Breast epithelium (tissue), 4 donors: ENCODE measurements around the gene SPART. TPM values are rescaled to one million over a fixed set of nuclear protein-coding genes. Genes with fewer than 3 reads are reported as not detected.

Experiments used
- DNase-seq, 2 donors: peaks; one replicate each; pipeline ENCODE4 v3.0.0-alpha.2; 2019; ENCODE audit warnings: low spot score in 2 of 2
- H3K27ac ChIP-seq, 2 donors: fragments of 200-600 bp; sonication (generic) in 1 of 2; one replicate each; pipeline ENCODE4 v1.5.1; 2016 to 2019; ENCODE audit warnings: mild to moderate bottlenecking in 1 of 2
- H3K27me3 ChIP-seq, 2 donors: fragments of 200-600 bp; sonication (generic) in 1 of 2; one replicate each; pipeline versions ENCODE4 v1.5.1 to v1.6.0; 2017 to 2019; ENCODE audit warnings: control low read depth in 1 of 2, mild to moderate bottlenecking in 1 of 2
- H3K36me3 ChIP-seq: fragments of 200-600 bp; one replicate; pipeline ENCODE4 v1.5.1; 2019
- H3K4me1 ChIP-seq, 2 donors: fragments of 200-600 bp; sonication (generic); one replicate each; pipeline ENCODE4 v1.5.1; 2016 to 2019; ENCODE audit warnings: control low read depth in 1 of 2
- H3K4me3 ChIP-seq, 3 donors: fragments of 200-600 bp; sonication (generic); 1 replicate in 2 of 3; 2 replicates in 1 of 3; pipeline ENCODE4 v1.5.1; 2016 to 2019; ENCODE audit warnings: mild to moderate bottlenecking in 3 of 3, moderate library complexity in 2 of 3
- H3K9me3 ChIP-seq, 2 donors: fragments of 200-600 bp; sonication (generic) in 1 of 2; one replicate each; pipeline ENCODE4 v1.5.1; 2016 to 2019; ENCODE audit warnings: control low read depth in 1 of 2
- CTCF ChIP-seq, 3 donors: fragments of 450-650 bp; IDR thresholded peaks; one replicate each; pipeline ENCODE4 v1.5.1; 2016 to 2017; ENCODE audit warnings: antibody characterized with exemption in 3 of 3, mild to moderate bottlenecking in 3 of 3, moderate library complexity in 3 of 3
- POLR2A ChIP-seq: fragments of 450-650 bp; IDR thresholded peaks from one replicate; pipeline ENCODE4 v1.6.1; 2016; ENCODE audit warnings: antibody characterized with exemption, mild to moderate bottlenecking, moderate library complexity
- POLR2AphosphoS5 ChIP-seq, 3 donors: sonication (generic); formaldehyde crosslinking; IDR thresholded peaks; one replicate each; pipeline ENCODE4 v1.6.1; 2017; ENCODE audit warnings: antibody characterized with exemption in 3 of 3
- intact Hi-C: fragments of 100-400 bp; cut with DNase I; formaldehyde crosslinking; loops from one replicate; pipeline ENCODE4 v1.15.1; 2023; ENCODE audit warnings: low total_unique reads
- total RNA-seq, 3 donors: library from RNA; depleted of rRNA; stranded (reverse); fragments of >200 nt; gene quantifications; one replicate each; pipeline ENCODE4 v1.1.0, GENCODE V29; 2016

Gene SPART
- total RNA-seq, 3 donors from 2014 or later: 79.6 to 111 (median 105) TPM

GRCh38 chr13:36374063-36374462, 27.9 kb upstream of the SPART start:
- no peak for DNase-seq
- no peak overlapping the region for H3K4me3 ChIP-seq
- no peak overlapping the region for H3K27ac ChIP-seq
- no peaks in the 10 kb centered on the region for H3K9me3 ChIP-seq
- intact Hi-C loops: no loop called here
- no peaks in the 10 kb centered on the region for H3K36me3 ChIP-seq
- H3K4me1 ChIP-seq: no peaks in the 10 kb centered on the region
- TF ChIP-seq POLR2A: no peak
- no peak for TF ChIP-seq POLR2AphosphoS5 (IDR thresholded peaks at IDR 0.05)
- TF ChIP-seq CTCF (IDR thresholded peaks at IDR 0.05): no peak
- H3K27me3 ChIP-seq: no peaks in the 10 kb centered on the region

GRCh38 chr13:36371185-36371584, 25.0 kb upstream of the SPART start:
- no peak overlapping the region for H3K4me3 ChIP-seq
- no peak overlapping the region for H3K27ac ChIP-seq
- H3K4me1 ChIP-seq: no peaks in the 10 kb centered on the region
- TF ChIP-seq CTCF (IDR thresholded peaks at IDR 0.05) (no peak), POLR2A (no peak), POLR2AphosphoS5 (IDR thresholded peaks at IDR 0.05) (no peak)
- no peaks in the 10 kb centered on the region for H3K9me3 ChIP-seq
- no peaks in the 10 kb centered on the region for H3K27me3 ChIP-seq
- intact Hi-C loops: no loop called here
- H3K36me3 ChIP-seq: no peaks in the 10 kb centered on the region
- no peak for DNase-seq

GRCh38 chr13:36370108-36370429, 23.9 kb upstream of the SPART start:
- H3K4me3 ChIP-seq: no peak overlapping the region
- no peaks in the 10 kb centered on the region for H3K36me3 ChIP-seq
- H3K4me1 ChIP-seq: no peaks in the 10 kb centered on the region
- no peak for DNase-seq
- TF ChIP-seq POLR2AphosphoS5 (IDR thresholded peaks at IDR 0.05): no peak
- no peak for TF ChIP-seq POLR2A
- TF ChIP-seq CTCF (IDR thresholded peaks at IDR 0.05): no peak
- no peak overlapping the region for H3K27ac ChIP-seq
- no peaks in the 10 kb centered on the region for H3K27me3 ChIP-seq
- intact Hi-C loops: no loop called here
- H3K9me3 ChIP-seq: no peaks in the 10 kb centered on the region

GRCh38 chr13:36369268-36370107, 23.3 kb upstream of the SPART start:
- no peak for DNase-seq
- no peak overlapping the region for H3K27ac ChIP-seq
- H3K27me3 ChIP-seq: no peaks in the 10 kb centered on the region
- no peaks in the 10 kb centered on the region for H3K36me3 ChIP-seq
- no peaks in the 10 kb centered on the region for H3K4me1 ChIP-seq
- TF ChIP-seq POLR2AphosphoS5 (IDR thresholded peaks at IDR 0.05): no peak
- no peak for TF ChIP-seq CTCF (IDR thresholded peaks at IDR 0.05)
- no peak for TF ChIP-seq POLR2A
- H3K9me3 ChIP-seq: no peaks in the 10 kb centered on the region
- H3K4me3 ChIP-seq: no peak overlapping the region
- intact Hi-C loops: loop anchor here (10.0 kb wide), 1 partner anchor 955 kb away; no protein-coding TSS in a partner anchor

GRCh38 chr13:36366031-36366430, 19.8 kb upstream of the SPART start:
- TF ChIP-seq POLR2AphosphoS5 (IDR thresholded peaks at IDR 0.05) (no peak), POLR2A (no peak), CTCF (IDR thresholded peaks at IDR 0.05) (no peak)
- no peak for DNase-seq
- H3K4me1 ChIP-seq: no peaks in the 10 kb centered on the region
- H3K36me3 ChIP-seq: no peaks in the 10 kb centered on the region
- no peaks in the 10 kb centered on the region for H3K9me3 ChIP-seq
- no peaks in the 10 kb centered on the region for H3K27me3 ChIP-seq
- no peak overlapping the region for H3K27ac ChIP-seq
- intact Hi-C loops: loop anchor here (10.0 kb wide), 1 partner anchor 959 kb away; no protein-coding TSS in a partner anchor
- no peak overlapping the region for H3K4me3 ChIP-seq
